ENCODE results near the gene EHD4.

GRCh38 chr15:41918506-41919126 is 53.7 kb downstream of the EHD4 start:
- no peak for TF ChIP-seq EZH2 (IDR thresholded peaks at IDR 0.05; ENCODE audit: low read length)
- no peak for TF ChIP-seq CTCF (optimal IDR thresholded peaks at IDR 0.05 in 1 of 3, IDR thresholded peaks at IDR 0.05 in 1 of 3, conservative IDR thresholded peaks at IDR 0.05 in 1 of 3; ENCODE audit: extremely low read depth in 1 of 3, insufficient read depth in 2 of 3, low read length in 3 of 3)
